ENCODE data around the gene SPRY4.
"Not testable (repeated sequence)": the region's sequence is repeated elsewhere in the genome, so short reads cannot be mapped to it uniquely, and the experiment has no call there.

Gene SPRY4

GRCh38 chr5:142324871-142325724 is at the start of gene SPRY4:
SPRY4 (minus strand) TSS chr5:142325021; CDS start chr5:142315108, 9,913 bp downstream.
- no peak for TF ChIP-seq CTCF (IDR thresholded peaks at IDR 0.05; ENCODE audit: control extremely low read depth, extremely low read depth, low read depth, missing control alignments)
- ChIA-PET CTCF (interaction anchor here (1.1 kb wide), 1 partner anchor 29 kb away, joined by 3 read pairs; no protein-coding TSS in a partner anchor), POLR2A (no interaction called here)
- DNase-seq (ENCODE audit: extremely low spot score), result peak; percentile 85

GRCh38 chr5:142368529-142368928 is 43.7 kb upstream of the SPRY4 start:
- TF ChIP-seq CTCF (IDR thresholded peaks at IDR 0.05; ENCODE audit: control extremely low read depth, extremely low read depth, low read depth, missing control alignments), result no peak
- no peak for DNase-seq (ENCODE audit: extremely low spot score)
- ChIA-PET POLR2A (no interaction called here), CTCF (no interaction called here)

- TF ChIP-seq CTCF (IDR thresholded peaks at IDR 0.05; ENCODE audit: control extremely low read depth, extremely low read depth, low read depth, missing control alignments), result no peak
- ChIA-PET POLR2A (no interaction called here), CTCF (no interaction called here)
- no peak for DNase-seq (ENCODE audit: extremely low spot score)
Measured at GRCh38 chr5:142366007-142366406, 41.2 kb upstream of the SPRY4 start.

GRCh38 chr5:142364251-142365145 is 39.7 kb upstream of the SPRY4 start:
- no peak for TF ChIP-seq CTCF (IDR thresholded peaks at IDR 0.05; ENCODE audit: control extremely low read depth, extremely low read depth, low read depth, missing control alignments)
- ChIA-PET CTCF (no interaction called here), POLR2A (no interaction called here)
- DNase-seq (ENCODE audit: extremely low spot score), result no peak

- DNase-seq (ENCODE audit: extremely low spot score), result no peak
- CTCF ChIA-PET, result no interaction called here
- POLR2A ChIA-PET, result no interaction called here
- TF ChIP-seq CTCF (IDR thresholded peaks at IDR 0.05; ENCODE audit: control extremely low read depth, extremely low read depth, low read depth, missing control alignments), result no peak
Measured at GRCh38 chr5:142363619-142363963, 38.8 kb upstream of the SPRY4 start.

- POLR2A ChIA-PET; DNase-seq (ENCODE audit: extremely low spot score); CTCF ChIA-PET: not testable (repeated sequence)
Measured at GRCh38 chr5:142362193-142362592, 37.4 kb upstream of the SPRY4 start.

GRCh38 chr5:142360607-142361120 is 35.8 kb upstream of the SPRY4 start:
- TF ChIP-seq CTCF (IDR thresholded peaks at IDR 0.05; ENCODE audit: control extremely low read depth, extremely low read depth, low read depth, missing control alignments), result no peak
- ChIA-PET CTCF (no interaction called here), POLR2A (no interaction called here)
- DNase-seq (ENCODE audit: extremely low spot score), result no peak

Measured in GM10248 (cell line).